Endodermal cell (in vitro differentiated cells): ENCODE measurements around the gene METTL26. TPM values are rescaled to one million over a fixed set of nuclear protein-coding genes. Genes with fewer than 3 reads are reported as not detected.

Experiments
- DNase-seq: peaks from one replicate; pipeline ENCODE4 v3.0.0-alpha.2; 2017
- H3K27ac ChIP-seq: 2 replicates; pipeline ENCODE4 v1.5.1; 2013; ENCODE audit warnings: mild to moderate bottlenecking, low read depth, low read length, moderate library complexity
- H3K27me3 ChIP-seq: 2 replicates; pipeline ENCODE4 v1.6.1; 2013; ENCODE audit warnings: mild to moderate bottlenecking, low read length, moderate library complexity; ENCODE audit not compliant: insufficient read depth, control insufficient read depth, poor library complexity, severe bottlenecking
- H3K36me3 ChIP-seq: 2 replicates; pipeline ENCODE4 v1.7.0; 2013; ENCODE audit warnings: mild to moderate bottlenecking, low read length, moderate library complexity; ENCODE audit not compliant: control insufficient read depth, insufficient read depth
- H3K4me1 ChIP-seq: one replicate; pipeline ENCODE4 v1.7.0; 2013; ENCODE audit warnings: low read length; ENCODE audit not compliant: control insufficient read depth, insufficient read depth
- H3K4me3 ChIP-seq: 2 replicates; pipeline ENCODE4 v1.5.1; 2013; ENCODE audit warnings: mild to moderate bottlenecking, low read length, moderate library complexity
- H3K9ac ChIP-seq: 2 replicates; pipeline ENCODE4 v1.6.1; 2013; ENCODE audit warnings: mild to moderate bottlenecking, low read length, moderate library complexity; ENCODE audit not compliant: poor library complexity, severe bottlenecking; ENCODE audit errors: extremely low read depth
- H3K9me3 ChIP-seq: 2 replicates; pipeline ENCODE4 v1.6.1; 2013; ENCODE audit warnings: mild to moderate bottlenecking, low read length, moderate library complexity; ENCODE audit not compliant: control insufficient read depth
- H3K27ac Mint-ChIP-seq: 2 replicates; pipeline ENCODE4 v1.8.0; 2020; ENCODE audit warnings: mixed read lengths
- H3K27me3 Mint-ChIP-seq: 2 replicates; pipeline ENCODE4 v1.8.0; 2021; ENCODE audit warnings: mild to moderate bottlenecking, mixed read lengths; ENCODE audit not compliant: insufficient read depth
- H3K36me3 Mint-ChIP-seq: 2 replicates; pipeline ENCODE4 v1.8.0; 2020; ENCODE audit warnings: low read depth, mixed read lengths
- H3K4me1 Mint-ChIP-seq: 2 replicates; pipeline ENCODE4 v1.8.0; 2020; ENCODE audit warnings: mixed read lengths
- H3K4me3 Mint-ChIP-seq: 2 replicates; pipeline ENCODE4 v1.8.0; 2020; ENCODE audit warnings: mild to moderate bottlenecking, moderate library complexity, mixed read lengths
- H3K9me3 Mint-ChIP-seq: 2 replicates; pipeline ENCODE4 v1.8.0; 2020; ENCODE audit warnings: mild to moderate bottlenecking, mixed read lengths
- CTCF ChIP-seq: fragments of 200-600 bp; sonication (generic); conservative IDR thresholded peaks from 2 replicates; pipeline ENCODE4 v1.5.0; 2021; ENCODE audit warnings: antibody characterized with exemption, mild to moderate bottlenecking
- WGBS, 2 experiments: methylation state at CpG; one replicate each; pipeline versions ENCODE4 v1.1.5 to v1.1.7; 2013; ENCODE audit warnings: missing lambda C conversion rate in 2 of 2, mixed read lengths in 1 of 2; ENCODE audit not compliant: insufficient coverage in 1 of 2, insufficient read length in 1 of 2; 5-methylcytosine and 5-hydroxymethylcytosine counted together
- total RNA-seq, 2 donors: library from RNA; stranded (reverse); fragmentation: NEBNext Ultra II Directional in 1 of 2; extraction: Animal tissue kit (Norgen Biotek cat#: 25700) in 1 of 2; gene quantifications; 2 replicates in 1 of 2; 3 replicates in 1 of 2; pipeline ENCODE4 v1.2.1, GENCODE V29; 2021

Gene METTL26
- total RNA-seq, 2 donors from 2014 or later: 72.1 to 79.8 TPM

DNA sequence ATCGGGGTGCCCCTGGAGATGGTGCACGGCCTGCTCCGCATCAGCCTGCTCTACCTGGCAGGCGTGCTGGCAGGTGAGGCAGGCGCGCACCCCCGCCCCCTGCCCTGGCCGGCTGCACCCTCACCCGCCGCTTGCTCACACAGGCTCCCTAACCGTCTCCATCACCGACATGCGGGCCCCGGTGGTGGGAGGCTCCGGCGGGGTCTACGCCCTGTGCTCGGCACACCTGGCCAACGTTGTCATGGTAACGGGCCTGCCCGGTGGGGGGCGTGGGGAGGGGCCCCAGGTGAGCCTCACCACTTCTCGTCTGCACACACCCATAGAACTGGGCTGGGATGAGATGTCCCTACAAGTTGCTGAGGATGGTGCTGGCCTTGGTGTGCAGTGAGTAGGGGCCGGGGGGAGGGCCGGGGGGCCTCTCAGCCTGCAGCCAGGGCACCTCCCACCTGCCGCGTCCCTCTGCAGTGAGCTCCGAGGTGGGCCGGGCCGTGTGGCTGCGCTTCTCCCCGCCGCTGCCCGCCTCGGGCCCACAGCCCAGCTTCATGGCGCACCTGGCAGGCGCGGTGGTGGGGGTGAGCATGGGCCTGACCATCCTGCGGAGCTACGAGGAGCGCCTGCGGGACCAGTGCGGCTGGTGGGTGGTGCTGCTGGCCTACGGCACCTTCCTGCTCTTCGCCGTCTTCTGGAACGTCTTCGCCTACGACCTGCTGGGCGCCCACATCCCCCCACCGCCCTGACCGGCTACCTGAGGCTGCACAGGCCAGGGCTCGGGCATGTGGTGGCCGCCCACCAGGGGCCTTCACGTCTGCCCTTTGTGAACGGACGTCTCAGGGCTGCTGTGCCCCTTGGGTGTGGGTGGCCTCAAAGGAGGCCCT lies 41.4 kb upstream of the METTL26 start:
- Histone ChIP-seq H3K27ac (no peak overlapping the region), H3K9me3 (no peaks in the 10 kb centered on the region), H3K4me1 (peaks cover 14% of the 10 kb centered on the region), H3K9ac (no peak overlapping the region), H3K36me3 (peaks cover 27% of the 10 kb centered on the region), H3K27me3 (no peaks in the 10 kb centered on the region), H3K4me3 (no peak overlapping the region)
- Mint-ChIP-seq H3K27ac (no peak overlapping the region), H3K4me3 (no peak overlapping the region), H3K9me3 (no peaks in the 10 kb centered on the region), H3K27me3 (no peaks in the 10 kb centered on the region), H3K36me3 (peaks cover 20% of the 10 kb centered on the region), H3K4me1 (peaks cover 18% of the 10 kb centered on the region)
- peak; percentile 70 for DNase-seq
- no peak for TF ChIP-seq CTCF
- 90 to 92% methylated on average over 27 to 57 of the region's 57 CpGs for WGBS, 2 experiments

DNA sequence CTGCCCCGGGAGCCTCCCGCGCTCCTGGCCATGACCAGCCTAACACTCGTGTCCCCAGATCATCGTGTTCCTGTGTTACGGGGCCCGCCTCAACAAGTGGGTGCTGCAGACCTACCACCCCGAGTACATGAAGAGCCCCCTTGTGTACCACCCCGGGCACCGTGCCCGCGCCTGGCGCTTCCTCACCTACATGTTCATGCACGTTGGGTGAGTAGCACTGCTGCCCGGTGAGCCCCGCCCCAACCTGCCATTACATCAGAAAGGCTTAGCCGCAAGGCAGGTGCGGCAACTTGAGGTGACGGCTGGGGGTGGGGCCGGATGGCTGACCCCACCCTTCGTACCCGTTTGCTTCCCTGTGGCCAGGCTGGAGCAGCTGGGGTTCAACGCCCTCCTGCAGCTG lies 40.8 kb upstream of the METTL26 start:
- Mint-ChIP-seq H3K27ac (no peak overlapping the region), H3K9me3 (no peaks in the 10 kb centered on the region), H3K27me3 (no peaks in the 10 kb centered on the region), H3K36me3 (peaks cover 15% of the 10 kb centered on the region), H3K4me3 (no peak overlapping the region), H3K4me1 (peaks cover 15% of the 10 kb centered on the region)
- DNase-seq: no peak
- no peaks in the 10 kb centered on the region for H3K9me3 ChIP-seq
- WGBS, 2 experiments: 95% methylated on average over 13 to 23 of the region's 23 CpGs
- no peak overlapping the region for H3K9ac ChIP-seq
- H3K4me3 ChIP-seq: no peak overlapping the region
- no peak for TF ChIP-seq CTCF
- H3K27me3 ChIP-seq: no peaks in the 10 kb centered on the region
- peaks cover 9% of the 10 kb centered on the region for H3K4me1 ChIP-seq
- H3K36me3 ChIP-seq: peaks cover 25% of the 10 kb centered on the region
- no peak overlapping the region for H3K27ac ChIP-seq

DNA sequence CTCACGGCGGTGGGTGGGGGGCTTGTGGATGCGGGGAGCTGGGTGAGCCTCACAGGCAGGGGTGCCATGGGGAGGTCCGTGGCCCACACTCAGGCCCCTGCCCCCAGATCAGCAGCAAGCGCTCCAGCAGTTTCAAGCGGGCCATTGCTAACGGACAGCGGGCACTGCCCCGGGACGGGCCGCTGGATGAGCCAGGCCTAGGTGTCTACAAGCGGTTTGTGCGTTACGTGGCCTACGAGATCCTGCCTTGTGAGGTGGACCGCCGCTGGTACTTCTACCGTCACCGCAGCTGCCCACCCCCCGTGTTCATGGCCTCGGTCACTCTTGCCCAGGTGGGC lies 40.4 kb upstream of the METTL26 start:
- Mint-ChIP-seq H3K4me1 (peaks cover 12% of the 10 kb centered on the region), H3K36me3 (peaks cover 11% of the 10 kb centered on the region), H3K27me3 (no peaks in the 10 kb centered on the region), H3K27ac (no peak overlapping the region), H3K9me3 (no peaks in the 10 kb centered on the region), H3K4me3 (no peak overlapping the region)
- no peak for DNase-seq
- no peak for TF ChIP-seq CTCF
- 96 to 97% methylated on average over 18 to 21 of the region's 21 CpGs for WGBS, 2 experiments
- no peak overlapping the region for H3K27ac ChIP-seq
- no peaks in the 10 kb centered on the region for H3K9me3 ChIP-seq
- H3K27me3 ChIP-seq: no peaks in the 10 kb centered on the region
- peaks cover 21% of the 10 kb centered on the region for H3K36me3 ChIP-seq
- H3K4me1 ChIP-seq: peaks cover 5% of the 10 kb centered on the region
- H3K9ac ChIP-seq: no peak overlapping the region
- H3K4me3 ChIP-seq: no peak overlapping the region
